K562 (cell line): Measurements from ENCODE around the gene TMEM131. TPM values are rescaled to one million over a fixed set of nuclear protein-coding genes. Genes with fewer than 3 reads are reported as not detected.

Experiments
- ATAC-seq: fragments of 200-7000 bp; cut with Tn5 transposase; 3 replicates; pipeline ENCODE4 v1.9.1; 2020; ENCODE audit warnings: moderate library complexity
- BruUV-seq: library from RNA; stranded (reverse); fragments of 400-500 nt; replicated peaks from 2 replicates; lab custom pipeline; 2021; lab: Mats Ljungman, UMichigan
- CTCF ChIA-PET: fragments of 300-600 bp; formaldehyde crosslinking; extraction: SDS; loops from one replicate; lab custom pipeline; 2021; ENCODE audit warnings: low intra/inter-chr PET ratio; lab: Yijun Ruan, JAX
- POLR2A ChIA-PET: fragments of 300-600, 350-650 bp; sonication (Branson Sonifier 250); formaldehyde crosslinking; extraction: SDS; loops from one replicate; lab custom pipeline; 2021; ENCODE audit warnings: antibody characterized with exemption, inconsistent platforms; lab: Yijun Ruan, JAX
- DNase-seq, 4 experiments: peaks; one replicate each; pipeline versions ENCODE4 v3.0.0 to v3.0.0-alpha.2; 2011 to 2018; ENCODE audit warnings: low spot score in 3 of 4, mixed read lengths in 3 of 4; ENCODE audit errors: extremely low read depth in 1 of 4
- FAIRE-seq: peaks from 2 replicates; lab custom pipeline; 2011; peaks lifted over from hg19 to GRCh38; lab: Jason Lieb, UNC
- H2AFZ ChIP-seq: 2 replicates; pipeline ENCODE4 v1.6.0; 2011; ENCODE audit warnings: low read depth, low read length, control low read depth, inconsistent platforms
- H3K27ac ChIP-seq: fragments of 200-600 bp; 3 replicates; pipeline ENCODE4 v1.8.0; 2011; ENCODE audit warnings: low read depth, mild to moderate bottlenecking, control low read depth, inconsistent platforms, low read length, moderate library complexity, mixed read lengths; ENCODE audit errors: extremely low read depth
- H3K27me3 ChIP-seq, 2 experiments: fragments of 300-600 bp in 1 of 2; 2 replicates in 1 of 2; 3 replicates in 1 of 2; pipeline versions ENCODE4 v1.6.0 to v1.8.0; 2011; ENCODE audit warnings: inconsistent platforms in 2 of 2, low read length in 2 of 2, mild to moderate bottlenecking in 1 of 2, mixed read lengths in 1 of 2, moderate library complexity in 1 of 2; ENCODE audit not compliant: control insufficient read depth in 2 of 2, insufficient read depth in 2 of 2
- H3K36me3 ChIP-seq: fragments of 300-600 bp; 3 replicates; pipeline ENCODE4 v1.8.0; 2011; ENCODE audit warnings: mild to moderate bottlenecking, low read length, inconsistent platforms; ENCODE audit not compliant: control insufficient read depth, insufficient read depth
- H3K4me1 ChIP-seq, 2 experiments: fragments of 200-600 bp in 1 of 2; replicated peaks in 1 of 2; 2 replicates in 1 of 2; 3 replicates in 1 of 2; pipeline versions ENCODE4 v1.5.1 to v1.8.0; 2011; ENCODE audit warnings: inconsistent platforms in 2 of 2, low read length in 2 of 2, mild to moderate bottlenecking in 1 of 2, mixed read lengths in 1 of 2, moderate library complexity in 1 of 2; ENCODE audit not compliant: control insufficient read depth in 2 of 2, insufficient read depth in 2 of 2
- H3K4me2 ChIP-seq: 2 replicates; pipeline ENCODE4 v1.6.1; 2011; ENCODE audit warnings: low read length, control low read depth, inconsistent platforms, mixed read lengths; ENCODE audit not compliant: insufficient read depth
- H3K4me3 ChIP-seq: fragments of 200-600 bp; sonication (generic), shearing (Covaris generic); 2 replicates; pipeline ENCODE4 v1.5.1; 2016; ENCODE audit warnings: control low read depth, inconsistent platforms
- H3K79me2 ChIP-seq: fragments of 200-600 bp; 3 replicates; pipeline ENCODE4 v1.8.0; 2011; ENCODE audit warnings: low read length, inconsistent platforms; ENCODE audit not compliant: control insufficient read depth, insufficient read depth
- H3K9ac ChIP-seq, 2 experiments: 2 replicates each; pipeline versions ENCODE4 v1.6.0 to v1.6.1; 2011; ENCODE audit warnings: low read depth in 2 of 2, low read length in 2 of 2, control low read depth in 1 of 2, inconsistent platforms in 1 of 2, mild to moderate bottlenecking in 1 of 2, mixed read lengths in 1 of 2; ENCODE audit not compliant: insufficient read depth in 1 of 2
- H3K9me1 ChIP-seq: one replicate; pipeline ENCODE4 v1.6.0; 2011; ENCODE audit warnings: inconsistent platforms, mild to moderate bottlenecking, low read length, moderate library complexity; ENCODE audit not compliant: control insufficient read depth, insufficient read depth
- H3K9me3 ChIP-seq: replicated peaks from 2 replicates; pipeline ENCODE4 v1.5.1; 2011; ENCODE audit warnings: low read depth, low read length, inconsistent platforms; ENCODE audit not compliant: control insufficient read depth, insufficient read depth
- H4K20me1 ChIP-seq: replicated peaks from 2 replicates; pipeline ENCODE4 v1.6.1; 2011; ENCODE audit warnings: low read length, inconsistent platforms, mixed read lengths; ENCODE audit not compliant: control insufficient read depth, insufficient read depth
- ARNT ChIP-seq, 2 experiments: fragments of 450-650 bp; IDR thresholded peaks; 2 replicates each; pipeline ENCODE4 v1.6.1; 2016; ENCODE audit warnings: mild to moderate bottlenecking in 1 of 2
- CBFA2T3 ChIP-seq: fragments of 450-650 bp; IDR thresholded peaks from 2 replicates; pipeline ENCODE4 v1.6.1; 2017
- CREBBP ChIP-seq: IDR thresholded peaks from one replicate; pipeline ENCODE4 v1.6.1; 2012; ENCODE audit warnings: low read depth, mild to moderate bottlenecking, control low read depth, inconsistent platforms, low read length
- EP300 ChIP-seq: IDR thresholded peaks from 2 replicates; pipeline ENCODE4 v1.6.1; 2012; ENCODE audit warnings: low read length, improper control_type of control experiment
- GTF2E2 ChIP-seq: fragments of 200-800 bp; sonication (Bioruptor generic); IDR thresholded peaks from 2 replicates; pipeline ENCODE4 v1.6.1; 2016; ENCODE audit warnings: missing genetic modification characterization, missing compliant biosample characterization
- MCM7 ChIP-seq, 2 experiments: fragments of 450-650 bp; IDR thresholded peaks; 2 replicates each; pipeline ENCODE4 v1.6.1; 2016 to 2018
- NCOA2 ChIP-seq, 2 experiments: fragments of 450-650 bp; IDR thresholded peaks; 2 replicates each; pipeline ENCODE4 v1.6.1; 2018; ENCODE audit warnings: mild to moderate bottlenecking in 2 of 2, moderate library complexity in 1 of 2; ENCODE audit not compliant: partially characterized antibody in 2 of 2
- NFATC3 ChIP-seq: fragments of 450-650 bp; IDR thresholded peaks from 2 replicates; pipeline ENCODE4 v1.6.1; 2017; ENCODE audit warnings: mild to moderate bottlenecking
- PHTF2 ChIP-seq: fragments of 250-450 bp; sonication (Bioruptor Pico); IDR thresholded peaks from 2 replicates; pipeline ENCODE4 v1.5.0; 2021; ENCODE audit warnings: mild to moderate bottlenecking
- PTRF ChIP-seq: fragments of 450-650 bp; IDR thresholded peaks from 2 replicates; pipeline ENCODE4 v1.6.1; 2016; ENCODE audit warnings: mild to moderate bottlenecking, missing genetic modification characterization, missing compliant biosample characterization
- SETDB1 ChIP-seq: IDR thresholded peaks from one replicate; pipeline ENCODE4 v1.6.1; 2012; ENCODE audit warnings: low read length, control low read depth, inconsistent platforms
- ZNF24 ChIP-seq: fragments of 450-650 bp; IDR thresholded peaks from 2 replicates; pipeline ENCODE4 v1.6.1; 2016
- ZSCAN32 ChIP-seq: fragments of 450-650 bp; formaldehyde crosslinking; IDR thresholded peaks from 2 replicates; pipeline ENCODE4 v1.4.0; 2020; ENCODE audit warnings: mild to moderate bottlenecking, moderate library complexity
- ZZZ3 ChIP-seq: fragments of 450-650 bp; IDR thresholded peaks from 2 replicates; pipeline ENCODE4 v1.6.1; 2016; ENCODE audit warnings: antibody characterized with exemption, mild to moderate bottlenecking, moderate library complexity
- WGBS: fragments of 100-300 bp; shearing (Covaris generic); methylation state at CpG from one replicate; pipeline ENCODE4 v1.1.6; 2016; ENCODE audit warnings: low coverage, mixed read lengths; ENCODE audit not compliant: insufficient coverage; ENCODE audit errors: missing lambda C conversion rate; 5-methylcytosine and 5-hydroxymethylcytosine counted together
- in situ Hi-C: fragments of 300-500 bp; cut with MboI; formaldehyde crosslinking; loops from 4 replicates; pipeline ENCODE4 v1.15.0; 2018; ENCODE audit warnings: inconsistent platforms, mixed read lengths
- intact Hi-C: fragments of 100-400 bp; cut with micrococcal nuclease; formaldehyde crosslinking; loops from 2 replicates; pipeline ENCODE4 v1.14.2; 2022
- polyA plus RNA-seq, 8 experiments: library from polyadenylated mRNA; depleted of rRNA in 4 of 8; stranded (reverse) in 5 of 8; unstranded in 3 of 8; fragments of >200 nt; fragmentation: Nextera tagmentation in 2 of 8; fragmentation: Illumina TruSeq in 1 of 8; extraction: Ambion mirVana in 2 of 8; extraction: Trizol in 1 of 8; gene quantifications; 2 replicates each; pipeline versions ENCODE4 v1.2.1 to v1.2.3, GENCODE V29; 2011 to 2014; ENCODE audit warnings: inconsistent platforms in 1 of 8, missing spikeins in 1 of 8
- total RNA-seq, 7 experiments: library from RNA; depleted of rRNA in 6 of 7; stranded (reverse); fragments of >200 nt in 6 of 7; fragmentation: Illumina TruSeq in 2 of 7; extraction: Trizol in 2 of 7; gene quantifications; 2 replicates each; pipeline versions ENCODE4 v1.2.1 to v1.2.3, GENCODE V29; 2011 to 2021; ENCODE audit warnings: low replicate concordance in 1 of 7

TMEM131 gene
- total and polyA plus RNA-seq, 9 of the 15 experiments (the other 6 are each of a cell fraction or from before 2014, with no cell fraction given), result 2.5 to 21.1 (median 12.4) TPM

DNA sequence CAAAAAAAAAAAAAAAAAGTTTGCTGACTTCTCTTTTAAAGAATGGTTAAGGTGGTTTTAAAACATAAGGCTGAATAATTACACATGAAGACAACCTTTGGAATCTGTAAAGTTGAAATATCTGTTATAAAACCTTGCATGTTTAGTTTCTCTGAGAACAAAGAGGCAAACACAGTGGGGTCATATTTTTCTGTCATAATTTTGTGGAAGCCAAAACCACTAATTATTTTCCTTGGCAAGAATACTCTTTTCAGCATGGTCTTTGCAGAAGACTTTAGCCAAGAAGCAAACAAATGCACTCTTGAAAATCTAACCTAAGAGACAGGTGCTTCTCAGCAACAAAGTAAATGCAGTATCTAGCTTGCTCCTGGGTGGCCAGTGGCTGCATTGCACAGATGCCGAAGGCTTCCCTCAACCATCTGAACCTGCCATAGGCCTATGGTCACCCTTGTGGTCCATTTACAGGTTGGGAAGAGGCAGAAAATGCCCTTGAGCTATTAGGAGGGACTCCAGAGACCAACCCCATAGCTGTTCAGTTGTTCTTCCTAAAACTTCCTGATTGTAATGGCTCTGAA is 237.5 kb downstream of the TMEM131 start:
- H3K4me2 ChIP-seq, result no peak overlapping the region
- FAIRE-seq (no peak), DNase-seq (no peak), ATAC-seq (no peak)
- peaks cover 0 to 4% of the 10 kb centered on the region in 2 experiments; a peak in 1 of 5 replicates for H3K4me1 ChIP-seq
- H3K27ac ChIP-seq, result no peak overlapping the region
- H4K20me1 ChIP-seq, result no peaks in the 10 kb centered on the region
- H3K36me3 ChIP-seq, result peaks cover 62% of the 10 kb centered on the region; the same call in 2 of the 3 replicates
- no peak overlapping the region for H2AFZ ChIP-seq
- WGBS, result 80% methylated on average over 1 of the region's 1 CpG
- CTCF ChIA-PET, result no interaction called here
- BruUV-seq, result no TSS peak
- POLR2A ChIA-PET, result interaction anchor here (0.6 kb wide), 1 partner anchor 101 kb away, joined by 3 read pairs; no protein-coding TSS in a partner anchor
- intact Hi-C loops, result no loop called here
- H3K79me2 ChIP-seq, result no peaks in the 10 kb centered on the region
- H3K9ac ChIP-seq, result no peak overlapping the region
- H3K27me3 ChIP-seq, result no peaks in the 10 kb centered on the region
- H3K4me3 ChIP-seq, result no peak overlapping the region
- in situ Hi-C loops, result no loop called here
- H3K9me3 ChIP-seq, result no peaks in the 10 kb centered on the region
- no peak for TF ChIP-seq SETDB1
- TF ChIP-seq PTRF, result no peak
- TF ChIP-seq ZSCAN32, result no peak
- TF ChIP-seq NCOA2 (IDR thresholded peaks at IDR 0.05; ENCODE audit: partially characterized antibody in 2 of 2), result no peak
- no peak for TF ChIP-seq MCM7 (IDR thresholded peaks at IDR 0.05)
- no peak for TF ChIP-seq GTF2E2 (tag)
- no peak for TF ChIP-seq ARNT (IDR thresholded peaks at IDR 0.05)
- TF ChIP-seq CREBBP, result no peak
- no peak for TF ChIP-seq EP300
- no peak for TF ChIP-seq ZZZ3
- TF ChIP-seq CBFA2T3, result no peak
- no peak for TF ChIP-seq ZNF24
- no peak for TF ChIP-seq PHTF2 (CRISPR knock-in tag)
- no peak for TF ChIP-seq NFATC3
- no peaks in the 10 kb centered on the region for H3K9me1 ChIP-seq
